ENCODE results near the gene CFAP251. TPM values are rescaled to one million over a fixed set of nuclear protein-coding genes. Genes with fewer than 3 reads are reported as not detected.

Gene CFAP251
- 4.2 and 4.8 TPM in 2 replicates for total RNA-seq

GRCh38 chr12:121917950-121918678 is at the start of gene CFAP251:
Gene CFAP251 (plus strand): TSS chr12:121918592. CDS start chr12:121921306, 2,714 bp downstream.

GRCh38 chr12:121888478-121889273 is 29.7 kb upstream of the CFAP251 start, which contains the start of gene PSMD9:
Gene PSMD9 (plus strand): TSS chr12:121888790. CDS start chr12:121888857, 67 bp downstream.

GRCh38 chr12:122021822-122022392 is 103.5 kb downstream of the CFAP251 start, which contains the start of gene BCL7A:
Gene BCL7A (plus strand): TSS chr12:122021884. CDS start chr12:122022092, 208 bp downstream.

Small RNA genes lying within 50 kb of the gene (small RNA-seq; reads per million reads assigned to genes)
- not detected for gene AC069503.3
- not detected for gene RF00017
- not detected for gene RNU7-170P

Other genes with a start within 250 kb of the CFAP251 start
- gene MORN3, start 248.9 kb upstream of the CFAP251 start, total RNA-seq: 1.0 and 1.3 TPM in 2 replicates
- 7.7 and 7.8 TPM in 2 replicates for gene TMEM120B, start 205.8 kb upstream of the CFAP251 start, total RNA-seq
- gene RHOF, start 124.9 kb upstream of the CFAP251 start, total RNA-seq: 18.6 and 19.3 TPM in 2 replicates
- gene SETD1B, start 114.6 kb upstream of the CFAP251 start, total RNA-seq: 5.4 and 5.9 TPM in 2 replicates
- gene HPD, start 59.7 kb upstream of the CFAP251 start, total RNA-seq: 3.2 and 3.9 TPM in 2 replicates
- gene PSMD9, start 29.8 kb upstream of the CFAP251 start, total RNA-seq: 41.8 and 54.0 TPM in 2 replicates
- gene BCL7A, start 103.3 kb downstream of the CFAP251 start, total RNA-seq: 4.0 and 4.1 TPM in 2 replicates
- gene MLXIP, start 160.2 kb downstream of the CFAP251 start, total RNA-seq: 10.5 and 11.8 TPM in 2 replicates